Effector CD4-positive, alpha-beta T cell (primary cell): Measurements from ENCODE around the gene GOLGA6L9.
"Not testable (repeated sequence)": the region's sequence is repeated elsewhere in the genome, so short reads cannot be mapped to it uniquely, and the experiment has no call there.

Experiments used
- DNase-seq: peaks from one replicate; pipeline ENCODE4 v3.0.0-alpha.2; 2020

Gene GOLGA6L9

DNA sequence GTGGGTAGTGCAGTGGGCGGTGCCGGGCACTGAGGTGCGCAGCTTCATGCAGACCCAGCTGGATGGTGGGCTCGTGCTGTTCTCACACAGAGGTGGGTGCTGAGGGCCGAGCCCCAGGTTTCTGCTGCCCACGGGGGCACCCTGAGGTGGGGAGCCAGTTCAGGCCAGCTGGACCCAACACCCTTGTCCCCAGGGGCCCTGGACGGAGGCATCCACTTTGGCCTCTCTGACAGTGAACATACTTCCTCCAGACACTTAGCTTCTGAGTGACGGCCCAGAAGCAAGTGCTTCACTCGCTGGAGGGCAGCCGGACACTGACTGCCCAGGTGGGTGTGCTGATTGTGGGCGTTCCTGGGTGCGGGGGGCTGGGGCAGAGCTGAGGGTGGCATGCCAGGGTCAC, 39.8 kb downstream of the GOLGA6L9 start:
- not testable (repeated sequence) for DNase-seq

DNA sequence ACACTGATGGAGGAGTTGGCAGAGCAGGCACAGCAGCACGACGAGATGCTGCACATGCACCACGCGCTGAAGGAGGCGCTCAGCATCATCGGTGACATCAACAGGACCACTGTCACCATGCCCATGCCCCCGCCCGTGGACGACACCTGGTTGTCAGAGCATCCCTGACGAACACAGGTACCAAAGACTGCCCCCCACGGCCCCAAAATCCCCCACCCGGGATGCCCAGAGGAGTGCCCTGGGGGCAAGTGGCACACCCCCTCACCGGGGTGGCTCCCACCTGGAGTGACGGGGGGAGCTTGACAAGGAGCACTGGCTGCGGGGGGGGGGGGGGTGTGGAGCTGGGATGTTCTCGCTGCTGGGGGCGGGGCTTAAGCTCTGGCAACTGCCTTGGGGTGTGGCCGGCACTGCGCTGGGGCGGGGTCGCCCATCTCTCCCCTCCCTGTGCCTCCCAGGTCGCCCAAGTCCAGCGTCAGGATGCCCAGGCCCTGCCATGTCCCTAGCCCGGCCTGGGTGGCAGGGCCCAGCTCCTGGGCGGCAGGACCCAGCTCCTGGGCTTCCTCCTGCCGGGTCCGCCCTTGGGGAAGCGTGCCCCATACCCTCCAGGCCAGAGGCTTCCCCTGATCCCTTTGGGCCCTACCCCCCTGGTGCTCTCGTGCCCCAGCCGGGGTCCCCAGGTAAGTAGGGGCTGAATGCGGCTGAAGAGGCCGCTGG, 42.8 kb downstream of the GOLGA6L9 start:
- not testable (repeated sequence) for DNase-seq

- not testable (repeated sequence) for DNase-seq
Measured at GRCh38 chr15:82474596-82475325, 45.1 kb downstream of the GOLGA6L9 start.

- DNase-seq = not testable (repeated sequence)
Measured at GRCh38 chr15:82475345-82475967, 45.8 kb downstream of the GOLGA6L9 start.

DNA sequence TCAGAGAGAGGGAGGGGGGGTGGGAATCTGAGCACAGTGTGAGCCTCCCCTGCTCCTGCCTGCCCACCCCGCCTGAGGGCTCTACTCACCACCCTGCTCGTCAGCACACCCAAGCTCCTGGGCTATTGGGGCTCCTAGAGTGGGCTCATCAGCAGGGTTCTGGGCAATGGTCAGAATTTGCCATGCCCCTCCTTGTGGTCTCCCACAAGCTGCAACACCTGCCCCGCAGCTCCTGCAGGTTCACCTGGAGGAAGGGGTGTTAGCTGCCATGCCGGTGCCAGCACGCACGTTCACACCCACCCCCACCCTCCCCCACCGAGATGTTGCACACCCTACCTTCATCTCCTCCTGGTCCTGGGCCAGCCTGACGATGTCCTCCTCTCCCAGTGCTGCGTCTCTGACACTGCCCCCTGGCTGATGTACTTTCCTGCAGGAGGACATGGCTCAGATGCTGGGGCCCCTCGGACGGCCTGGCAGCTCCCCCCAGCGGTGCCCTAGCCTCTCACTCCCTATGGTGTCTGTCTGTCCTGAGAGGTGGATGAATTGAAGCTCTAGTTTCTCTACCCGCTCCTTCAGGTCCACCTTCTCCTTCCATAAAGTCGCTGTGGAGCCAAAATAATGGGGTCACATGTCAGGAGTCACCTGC, 47.2 kb downstream of the GOLGA6L9 start:
- DNase-seq = not testable (repeated sequence)

DNA sequence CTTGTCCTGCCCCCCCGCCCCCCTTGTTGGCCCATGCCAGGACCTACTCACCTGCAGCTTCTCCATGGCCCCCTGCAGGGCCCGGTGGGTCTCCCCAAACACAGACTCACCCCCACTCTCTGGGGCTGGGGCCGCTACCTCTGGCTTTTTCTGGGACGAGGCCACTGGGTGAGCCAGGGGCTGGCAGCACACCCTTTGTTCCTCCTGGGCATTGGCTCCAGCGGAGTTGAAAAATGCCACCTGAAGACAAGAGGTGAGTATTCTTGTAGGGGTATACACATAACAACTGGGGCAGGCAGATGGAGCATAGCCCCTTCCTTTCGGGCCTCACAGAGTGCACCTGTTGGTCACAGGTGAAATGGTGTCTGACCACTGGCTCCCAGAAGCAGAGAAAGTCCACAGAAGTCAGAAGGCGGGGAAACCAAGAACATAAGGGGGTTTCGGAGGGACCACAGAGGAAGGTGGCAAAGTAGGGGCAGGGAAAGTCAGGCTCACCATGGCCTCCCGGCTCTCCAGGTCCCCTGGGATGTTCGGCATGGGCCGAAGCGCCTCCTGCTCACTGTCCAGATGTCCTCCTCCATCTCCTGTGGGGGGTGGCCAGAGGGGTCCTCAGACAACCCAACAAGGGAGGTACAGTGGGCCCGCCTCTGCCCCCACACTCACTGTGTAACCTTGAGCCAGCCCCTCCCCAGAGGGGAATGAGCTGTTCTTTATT, 47.9 kb downstream of the GOLGA6L9 start:
- DNase-seq = not testable (repeated sequence)
